ENCODE data around the gene YY1AP1. TPM values are rescaled to one million over a fixed set of nuclear protein-coding genes. Genes with fewer than 3 reads are reported as not detected.
"Not testable (repeated sequence)": the region's sequence is repeated elsewhere in the genome, so short reads cannot be mapped to it uniquely, and the experiment has no call there.

Gene YY1AP1
- total RNA-seq, 2 experiments from 2014 or later = 66.8 to 67.0 TPM

- H3K27me3 Mint-ChIP-seq = no peaks in the 10 kb centered on the region
- peaks cover 14% of the 10 kb centered on the region for H3K9me3 Mint-ChIP-seq
- peaks cover 6% of the 10 kb centered on the region for H3K36me3 Mint-ChIP-seq
- H3K4me1 Mint-ChIP-seq = no peaks in the 10 kb centered on the region
- no peak overlapping the region for H3K4me3 Mint-ChIP-seq
- H3K27ac Mint-ChIP-seq = no peak overlapping the region
- no peak for DNase-seq
These were observed 43.5 kb downstream of the YY1AP1 start for GRCh38 chr1:155645034-155645598.

GRCh38 chr1:155643230-155643629 is 45.3 kb downstream of the YY1AP1 start:
- no peak overlapping the region for H3K4me3 Mint-ChIP-seq

GRCh38 chr1:155642559-155643180 is 45.9 kb downstream of the YY1AP1 start:
- H3K9me3 Mint-ChIP-seq = peaks cover 14% of the 10 kb centered on the region
- H3K4me3 Mint-ChIP-seq, H3K27me3 Mint-ChIP-seq, H3K4me1 Mint-ChIP-seq, DNase-seq, H3K27ac Mint-ChIP-seq, H3K36me3 Mint-ChIP-seq: not testable (repeated sequence)

More at GRCh38 chr1:155643230-155643629, 45.3 kb downstream of the YY1AP1 start:
- Mint-ChIP-seq H3K9me3 (peaks cover 14% of the 10 kb centered on the region), H3K36me3 (peaks cover 6% of the 10 kb centered on the region), H3K27me3 (no peaks in the 10 kb centered on the region), H3K4me1 (no peaks in the 10 kb centered on the region), H3K27ac (no peak overlapping the region)
- no peak for DNase-seq

- no peak overlapping the region for H3K4me3 Mint-ChIP-seq
These were observed 48.2 kb downstream of the YY1AP1 start for GRCh38 chr1:155640367-155640766.

GRCh38 chr1:155636397-155637153 is 52.0 kb downstream of the YY1AP1 start:
- H3K36me3 Mint-ChIP-seq = peaks cover 2% of the 10 kb centered on the region
- no peak for DNase-seq
- H3K4me1 Mint-ChIP-seq = peaks cover 15% of the 10 kb centered on the region
- H3K27me3 Mint-ChIP-seq = no peaks in the 10 kb centered on the region
- H3K9me3 Mint-ChIP-seq = peaks cover 1% of the 10 kb centered on the region
- peak overlapping the region; percentile 94 for H3K27ac Mint-ChIP-seq
- H3K4me3 Mint-ChIP-seq = peak overlapping the region; percentile 92

More at GRCh38 chr1:155640367-155640766, 48.2 kb downstream of the YY1AP1 start:
- peaks cover 8% of the 10 kb centered on the region for H3K36me3 Mint-ChIP-seq
- DNase-seq = no peak
- H3K27ac Mint-ChIP-seq = no peak overlapping the region
- H3K9me3 Mint-ChIP-seq = peaks cover 14% of the 10 kb centered on the region
- H3K27me3 Mint-ChIP-seq = no peaks in the 10 kb centered on the region
- peaks cover 15% of the 10 kb centered on the region for H3K4me1 Mint-ChIP-seq

- H3K27me3 Mint-ChIP-seq, H3K4me1 Mint-ChIP-seq, H3K36me3 Mint-ChIP-seq, H3K9me3 Mint-ChIP-seq, DNase-seq, H3K4me3 Mint-ChIP-seq, H3K27ac Mint-ChIP-seq: not testable (repeated sequence)
These were observed 62.1 kb downstream of the YY1AP1 start for GRCh38 chr1:155626428-155626827.

GRCh38 chr1:155623357-155623756 is 65.2 kb downstream of the YY1AP1 start:
- Mint-ChIP-seq H3K4me1 (no peaks in the 10 kb centered on the region), H3K36me3 (no peaks in the 10 kb centered on the region), H3K9me3 (no peaks in the 10 kb centered on the region), H3K27ac (no peak overlapping the region), H3K27me3 (no peaks in the 10 kb centered on the region), H3K4me3 (no peak overlapping the region)
- DNase-seq = no peak

GRCh38 chr1:155622191-155622590 is 66.4 kb downstream of the YY1AP1 start:
- no peak for DNase-seq
- H3K36me3 Mint-ChIP-seq = no peaks in the 10 kb centered on the region
- H3K27me3 Mint-ChIP-seq = no peaks in the 10 kb centered on the region
- H3K4me3 Mint-ChIP-seq = no peak overlapping the region
- no peaks in the 10 kb centered on the region for H3K9me3 Mint-ChIP-seq
- no peaks in the 10 kb centered on the region for H3K4me1 Mint-ChIP-seq
- no peak overlapping the region for H3K27ac Mint-ChIP-seq

- DNase-seq, H3K4me1 Mint-ChIP-seq, H3K27me3 Mint-ChIP-seq, H3K4me3 Mint-ChIP-seq, H3K9me3 Mint-ChIP-seq, H3K36me3 Mint-ChIP-seq: not testable (repeated sequence)
- H3K27ac Mint-ChIP-seq = peak overlapping the region; percentile 11
These were observed 75.3 kb downstream of the YY1AP1 start for GRCh38 chr1:155613226-155613625.

GRCh38 chr1:155610257-155610647 is 78.3 kb downstream of the YY1AP1 start:
- DNase-seq, H3K27ac Mint-ChIP-seq, H3K9me3 Mint-ChIP-seq, H3K36me3 Mint-ChIP-seq, H3K27me3 Mint-ChIP-seq, H3K4me1 Mint-ChIP-seq: not testable (repeated sequence)
- H3K4me3 Mint-ChIP-seq = peak overlapping the region; percentile 42

- peaks cover 6% of the 10 kb centered on the region for H3K36me3 Mint-ChIP-seq
- peaks cover 5% of the 10 kb centered on the region for H3K4me1 Mint-ChIP-seq
- peak within 1 kb of the TSS; percentile 94 for H3K4me3 Mint-ChIP-seq
- DNase-seq = peak; percentile 98
- H3K9me3 Mint-ChIP-seq = no peaks in the 10 kb centered on the region
- no peaks in the 10 kb centered on the region for H3K27me3 Mint-ChIP-seq
- peak within 1 kb of the TSS; percentile 97 for H3K27ac Mint-ChIP-seq
These were observed 78.9 kb downstream of the YY1AP1 start, which contains the start of gene MSTO1 for GRCh38 chr1:155609515-155610256. Gene MSTO1, plus strand, starts transcription at chr1:155610218. Its CDS starts 31 bp downstream, at chr1:155610249.

Other genes starting within 250 kb of the YY1AP1 start
- gene ASH1L, start 126.0 kb downstream of the YY1AP1 start, total RNA-seq = 10 to 100 TPM; 17.6 to 18.9 TPM
- 10 to 100 TPM; 85.1 to 99.1 TPM for gene MSTO1, start 78.6 kb downstream of the YY1AP1 start, total RNA-seq
- 100 to 1,000 TPM; 148 to 151 TPM for gene DAP3, start 317 bp upstream of the YY1AP1 start, total RNA-seq
- 10 to 100 TPM; 39.3 to 41.1 TPM for gene GON4L, start 168.4 kb upstream of the YY1AP1 start, total RNA-seq
- gene SYT11, start 170.8 kb upstream of the YY1AP1 start, total RNA-seq = 10 to 100 TPM; 12.2 to 12.8 TPM
- 10 to 100 TPM; 19.4 to 20.0 TPM for gene RIT1, start 222.6 kb upstream of the YY1AP1 start, total RNA-seq
- 10 to 100 TPM; 53.2 to 54.7 TPM for gene KHDC4, start 245.6 kb upstream of the YY1AP1 start, total RNA-seq